Measurements from ENCODE around the gene ZSWIM3. TPM values are rescaled to one million over a fixed set of nuclear protein-coding genes. Genes with fewer than 3 reads are reported as not detected.

Gene ZSWIM3
- total RNA-seq: 3.7 and 5.4 TPM in 2 replicates

DNA sequence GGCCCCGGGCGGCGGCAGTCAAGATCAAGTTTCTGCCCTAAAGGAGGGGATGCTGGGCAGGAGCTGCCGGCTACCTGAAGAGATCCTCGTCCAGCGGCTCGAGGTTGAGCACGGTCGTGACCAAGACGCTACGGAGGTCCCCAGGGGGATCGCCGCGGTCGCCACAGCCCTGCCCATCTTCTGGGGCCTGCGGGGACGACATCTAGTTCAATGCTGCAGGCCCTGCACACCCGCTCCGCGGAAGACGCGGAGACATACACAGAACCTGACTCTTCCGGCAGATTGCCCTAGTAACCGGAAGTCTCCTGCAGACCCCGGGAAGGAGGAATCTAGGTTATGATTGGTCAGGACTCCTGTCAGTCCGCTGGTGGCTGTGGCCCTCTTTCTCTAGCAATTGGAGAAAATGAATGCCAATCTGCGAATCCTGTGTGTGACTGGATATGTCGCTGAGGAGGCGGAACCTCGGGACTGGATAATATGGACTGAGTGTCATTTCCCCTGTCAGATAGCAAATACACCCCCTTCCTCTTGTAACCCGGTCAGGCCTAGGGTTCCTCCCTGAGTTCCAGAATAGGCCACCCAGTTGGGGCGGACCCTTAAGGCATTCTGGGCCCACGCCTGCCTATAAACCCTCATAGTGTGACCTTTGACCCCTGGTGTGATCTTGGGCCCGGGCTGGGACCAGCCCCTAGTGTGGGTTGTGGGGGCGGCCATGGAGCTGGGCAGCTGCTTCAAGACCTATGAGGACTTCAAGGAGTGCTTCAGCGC, at the start of gene ZSWIM3, which contains the start of gene ACOT8:
TSS of gene ZSWIM3 (plus strand) at position 501 of the 768 bp plus-strand sequence. CDS start at position 713, 212 bp downstream.
TSS of gene ACOT8 (minus strand) at position 279 of the 768 bp plus-strand sequence. CDS start at position 202, 77 bp downstream.

DNA sequence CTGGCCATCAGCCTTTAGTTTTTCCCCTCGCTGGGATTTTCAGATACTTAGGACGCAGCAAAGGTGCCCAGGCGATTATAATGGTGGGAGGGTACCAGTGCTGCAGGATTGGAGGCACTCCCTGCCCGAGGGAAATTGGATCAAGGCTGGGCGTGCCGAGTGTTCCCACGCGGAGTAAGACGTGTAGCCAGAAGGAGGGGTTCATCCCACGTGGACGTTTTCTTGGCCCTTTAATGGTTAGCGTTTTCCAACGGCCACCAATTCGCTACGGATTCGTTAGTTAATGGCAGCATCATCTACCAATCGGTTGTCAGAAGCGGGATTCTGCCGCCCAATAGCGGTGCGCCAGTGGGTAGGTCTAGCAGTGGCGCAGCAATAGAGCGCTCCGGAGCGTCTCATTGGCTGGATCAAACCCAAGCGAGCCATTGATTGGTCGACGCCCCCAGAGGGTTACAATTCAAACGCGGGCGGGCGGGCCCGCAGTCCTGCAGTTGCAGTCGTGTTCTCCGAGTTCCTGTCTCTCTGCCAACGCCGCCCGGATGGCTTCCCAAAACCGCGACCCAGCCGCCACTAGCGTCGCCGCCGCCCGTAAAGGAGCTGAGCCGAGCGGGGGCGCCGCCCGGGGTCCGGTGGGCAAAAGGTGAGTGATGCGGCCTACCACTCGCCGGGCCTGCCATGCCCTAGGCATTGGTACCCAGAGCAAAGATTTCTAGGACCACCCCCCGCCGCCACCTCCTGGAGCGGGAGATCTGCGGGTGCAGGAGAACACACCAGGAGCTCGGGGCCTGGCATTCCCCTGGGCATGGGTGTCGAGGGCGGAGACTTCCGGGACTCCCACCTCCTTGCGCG, 45.0 kb upstream of the ZSWIM3 start, which contains the start of gene UBE2C:
TSS of gene UBE2C (plus strand) at position 488 of the 849 bp plus-strand sequence. CDS start at position 540, 52 bp downstream.

DNA sequence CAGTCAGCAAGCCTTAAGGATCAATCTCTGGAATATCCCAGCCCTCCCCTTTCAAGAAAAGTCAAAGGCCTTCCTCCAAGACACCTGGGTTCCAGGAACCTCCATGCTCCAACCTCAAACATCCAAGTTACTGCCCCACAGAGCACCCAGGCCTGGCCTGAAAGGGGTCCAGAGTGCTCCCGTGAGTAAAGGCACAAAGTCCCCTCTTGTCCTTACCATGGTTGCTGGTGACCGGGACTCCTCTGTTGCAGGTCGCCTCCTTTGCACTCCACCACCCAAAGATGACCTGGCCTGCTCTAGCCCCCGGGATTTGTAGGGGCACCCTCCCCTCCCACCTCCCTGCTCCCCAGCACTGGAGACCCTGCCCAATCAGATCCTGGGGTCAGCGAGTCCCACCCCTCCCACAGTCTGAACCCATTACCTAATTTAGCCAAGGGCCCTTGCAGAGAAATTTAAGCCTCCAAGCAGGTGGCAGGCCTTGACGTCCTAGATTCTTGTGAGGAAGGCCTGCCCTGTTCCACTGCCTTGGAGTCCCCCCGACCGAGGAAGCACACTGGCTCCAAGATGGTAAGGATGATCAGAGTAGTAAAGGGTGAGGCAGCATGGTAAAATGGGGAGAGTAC, 30.3 kb upstream of the ZSWIM3 start, which contains the start of gene TNNC2:
TSS of gene TNNC2 (minus strand) at position 283 of the 623 bp plus-strand sequence. CDS start at position 219, 64 bp downstream.

DNA sequence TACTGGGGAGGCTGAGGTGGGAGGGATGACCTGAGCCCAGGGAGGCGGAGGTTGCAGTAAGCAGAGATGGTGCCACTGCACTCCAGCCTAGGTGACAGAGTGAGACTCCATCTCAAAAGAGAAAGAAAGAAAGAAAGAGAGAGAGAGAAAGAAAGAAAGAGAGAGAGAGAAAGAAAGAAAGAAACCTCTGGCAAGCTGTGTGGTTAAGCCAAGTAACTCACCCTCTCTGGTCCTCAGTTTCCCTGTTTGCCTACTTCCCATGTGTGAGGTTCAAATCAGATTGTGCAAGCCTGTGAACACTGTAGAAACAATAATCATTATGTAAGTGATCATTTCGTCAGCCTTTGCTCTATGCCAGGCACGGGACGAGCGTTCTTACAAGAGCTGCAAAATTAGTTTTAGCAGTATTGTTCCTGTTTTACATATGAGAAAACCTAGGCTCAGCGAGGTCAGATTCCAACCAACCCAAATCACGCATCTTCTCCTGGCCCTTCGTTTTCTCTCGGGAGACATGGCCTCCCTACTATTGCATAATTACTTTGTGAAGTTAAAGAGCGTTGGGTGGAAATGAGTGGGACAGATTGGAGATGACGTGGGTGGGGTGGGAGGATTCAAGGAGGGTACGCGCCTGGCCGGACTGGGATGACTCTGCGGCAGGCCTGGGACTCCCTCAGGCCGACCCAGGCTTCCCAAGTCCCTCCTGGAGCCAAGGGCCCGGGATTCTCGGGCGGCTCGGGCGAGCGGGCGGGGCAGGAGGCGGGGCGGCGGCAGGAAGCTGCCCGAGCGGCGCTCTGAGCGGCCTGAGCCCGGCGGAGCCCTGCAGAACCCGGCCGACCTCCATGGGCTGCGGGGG, 24.2 kb upstream of the ZSWIM3 start, which contains the start of gene SNX21:
TSS of gene SNX21 (plus strand) at position 770 of the 853 bp plus-strand sequence. CDS start 121 bp downstream, outside the sequence.

DNA sequence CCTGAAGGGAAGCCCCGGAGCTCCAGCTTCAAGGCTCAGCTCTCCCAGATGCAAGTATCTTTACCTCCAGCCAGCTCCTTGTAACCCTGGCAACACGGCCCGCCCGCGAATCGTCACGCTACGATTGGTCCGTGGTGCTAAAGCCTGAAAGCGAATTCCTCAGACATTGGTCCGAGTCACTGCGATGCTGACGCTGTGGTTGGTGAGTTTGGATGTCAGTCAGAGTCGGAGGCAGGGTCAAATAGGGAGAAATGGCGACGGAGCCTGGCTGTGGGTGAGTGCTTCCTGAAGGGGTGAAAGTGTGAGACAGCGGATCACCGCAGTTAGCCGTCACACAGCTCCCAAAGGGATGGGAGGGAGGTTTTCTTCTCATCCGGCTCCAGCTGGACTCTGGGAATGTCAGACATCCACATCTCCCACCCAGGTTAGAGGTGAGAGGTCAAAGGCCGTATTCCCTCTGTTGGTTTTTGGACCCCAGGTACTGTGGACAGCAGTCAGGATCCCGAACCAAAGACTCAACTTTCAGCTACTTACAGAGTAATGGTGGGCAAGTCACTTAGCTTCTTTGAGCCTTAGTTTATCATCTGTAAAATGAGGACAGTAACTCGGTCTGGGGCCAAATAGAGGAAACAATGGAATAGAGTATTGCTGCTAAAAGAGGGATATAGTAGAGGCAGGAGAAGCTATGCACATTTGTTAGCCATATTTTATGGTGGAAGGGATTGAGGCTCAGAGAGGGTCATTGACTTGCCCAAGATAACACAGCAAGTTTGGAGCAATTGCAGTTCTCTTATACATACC, 23.8 kb downstream of the ZSWIM3 start, which contains the start of gene ZSWIM1:
TSS of gene ZSWIM1 (plus strand) at position 240 of the 801 bp plus-strand sequence. CDS start 1,366 bp downstream, outside the sequence.

DNA sequence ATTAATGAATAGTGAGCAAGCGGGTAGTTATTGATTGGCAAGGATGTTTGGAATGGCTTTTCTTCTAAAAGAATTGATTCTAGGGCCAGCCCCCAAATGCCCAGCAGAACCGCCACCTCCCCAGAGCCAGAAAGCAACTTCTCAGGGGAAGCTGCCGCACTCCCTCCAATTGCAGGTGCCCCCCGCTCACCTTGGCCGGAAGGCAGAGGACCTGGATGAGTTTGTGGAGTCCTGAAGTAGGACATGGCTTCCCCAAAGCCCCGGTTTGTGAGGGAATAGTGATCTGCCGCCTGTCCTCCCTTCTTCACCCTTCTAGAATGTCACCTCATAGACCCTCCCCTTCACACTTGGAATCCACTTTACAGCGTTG, 29.9 kb downstream of the ZSWIM3 start, which contains the start of gene SPATA25:
TSS of gene SPATA25 (minus strand) at position 277 of the 370 bp plus-strand sequence. CDS start at position 245, 32 bp downstream.

DNA sequence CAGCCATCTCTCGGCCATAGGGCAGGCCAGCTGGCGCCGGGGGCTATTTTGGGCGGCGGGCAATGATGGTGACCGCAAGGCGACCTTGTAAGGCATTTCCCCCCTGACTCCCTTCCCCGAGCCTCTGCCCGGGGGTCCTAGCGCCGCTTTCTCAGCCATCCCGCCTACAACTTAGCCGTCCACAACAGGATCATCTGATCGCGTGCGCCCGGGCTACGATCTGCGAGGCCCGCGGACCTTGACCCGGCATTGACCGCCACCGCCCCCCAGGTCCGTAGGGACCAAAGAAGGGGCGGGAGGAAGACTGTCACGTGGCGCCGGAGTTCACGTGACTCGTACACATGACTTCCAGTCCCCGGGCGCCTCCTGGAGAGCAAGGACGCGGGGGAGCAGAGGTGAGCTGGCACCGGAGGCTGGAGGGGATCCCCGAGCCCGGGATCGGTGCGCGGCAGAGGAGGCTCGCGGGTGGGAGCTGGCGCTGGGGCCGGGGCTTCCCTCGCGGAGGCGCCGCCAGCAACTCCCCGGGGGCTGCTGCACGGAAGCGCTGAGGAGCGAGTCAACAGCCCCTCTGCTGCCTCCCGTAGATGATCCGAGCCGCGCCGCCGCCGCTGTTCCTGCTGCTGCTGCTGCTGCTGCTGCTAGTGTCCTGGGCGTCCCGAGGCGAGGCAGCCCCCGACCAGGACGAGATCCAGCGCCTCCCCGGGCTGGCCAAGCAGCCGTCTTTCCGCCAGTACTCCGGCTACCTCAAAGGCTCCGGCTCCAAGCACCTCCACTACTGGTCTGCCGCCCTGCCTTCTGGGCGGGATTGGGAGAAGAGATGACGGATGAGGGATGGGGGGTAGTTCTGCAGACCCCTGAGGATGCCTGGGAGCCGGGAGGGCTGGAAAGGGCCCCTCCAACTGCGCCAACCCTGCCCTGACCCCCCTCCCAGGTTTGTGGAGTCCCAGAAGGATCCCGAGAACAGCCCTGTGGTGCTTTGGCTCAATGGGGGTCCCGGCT, 33.9 kb downstream of the ZSWIM3 start, which contains the start of the genes CTSA and NEURL2:
TSS of gene CTSA (plus strand) at position 351 of the 999 bp plus-strand sequence. CDS start at position 585, 234 bp downstream.
TSS of gene NEURL2 (minus strand) at position 224 of the 999 bp plus-strand sequence. CDS start at position 7, 217 bp downstream.

DNA sequence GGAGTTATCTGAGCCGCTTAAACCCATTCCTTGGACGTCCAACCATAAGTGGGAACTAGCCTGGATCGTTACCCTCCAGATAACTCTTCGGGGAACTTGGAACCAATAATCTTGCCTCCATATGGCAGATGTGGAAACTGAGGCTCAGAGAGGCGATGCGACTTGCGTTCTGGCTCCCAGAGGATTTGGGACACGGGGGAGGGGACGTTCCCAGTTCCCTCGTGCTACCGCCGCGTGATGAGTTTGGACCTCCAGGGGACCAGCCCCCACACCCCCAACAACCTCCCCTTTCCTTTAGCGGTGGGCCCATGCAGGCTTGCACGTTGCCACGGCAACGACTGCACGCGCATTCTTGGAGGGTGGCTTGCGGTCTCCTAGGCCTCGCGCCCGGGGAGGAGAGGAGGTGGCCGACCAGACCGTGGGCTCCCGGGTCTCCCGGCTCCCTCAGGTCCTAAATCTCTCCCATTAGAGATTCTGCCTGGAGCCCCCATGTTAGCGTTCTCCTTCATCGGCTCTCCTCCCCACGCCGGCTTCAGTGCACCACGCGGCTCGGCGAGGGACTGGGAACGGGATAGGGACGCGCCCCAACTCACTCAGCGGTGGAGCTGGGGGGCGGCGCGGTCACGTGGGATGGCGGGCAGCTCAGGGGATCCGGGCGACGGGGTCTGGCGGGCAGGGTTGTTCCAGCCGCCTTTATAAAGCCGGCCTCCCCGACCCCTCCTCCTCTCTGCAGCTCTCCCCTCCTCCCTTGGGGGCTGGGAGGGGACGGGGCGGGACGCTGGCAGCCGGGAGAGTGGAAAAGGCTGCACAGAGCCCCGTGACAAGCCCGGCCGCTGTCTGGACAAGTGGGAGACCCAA, 54.3 kb downstream of the ZSWIM3 start, which contains the start of gene PLTP:
TSS of gene PLTP (minus strand) at position 670 of the 858 bp plus-strand sequence. CDS start 703 bp downstream, outside the sequence.

Other genes with a start within 250 kb of the ZSWIM3 start
- gene WFDC10A, start 227.9 kb upstream of the ZSWIM3 start, total RNA-seq: not detected in 2 replicates
- not detected in 2 replicates for gene WFDC9, start 226.3 kb upstream of the ZSWIM3 start, total RNA-seq
- gene WFDC11, start 187.4 kb upstream of the ZSWIM3 start, total RNA-seq: not detected in 2 replicates
- not detected in 2 replicates for gene WFDC13, start 155.6 kb upstream of the ZSWIM3 start, total RNA-seq
- gene WFDC10B, start 152.6 kb upstream of the ZSWIM3 start, total RNA-seq: not detected in 2 replicates
- gene SPINT4, start 135.3 kb upstream of the ZSWIM3 start, total RNA-seq: not detected in 2 replicates
- 0.19 and 0.56 TPM in 2 replicates for gene WFDC3, start 65.7 kb upstream of the ZSWIM3 start, total RNA-seq
- 8.7 and 25.9 TPM in 2 replicates for gene DNTTIP1, start 65.7 kb upstream of the ZSWIM3 start, total RNA-seq
- gene UBE2C, start 45.0 kb upstream of the ZSWIM3 start, total RNA-seq: 7.9 and 46.4 TPM in 2 replicates
- gene TNNC2, start 30.3 kb upstream of the ZSWIM3 start, total RNA-seq: 0.56 TPM in 1 of 2 replicates, not detected in the other
- 33.4 and 44.0 TPM in 2 replicates for gene SNX21, start 23.8 kb upstream of the ZSWIM3 start, total RNA-seq
- 33.4 and 35.5 TPM in 2 replicates for gene ACOT8, start 222 bp upstream of the ZSWIM3 start, total RNA-seq
- 3.4 and 4.4 TPM in 2 replicates for gene ZSWIM1, start 23.6 kb downstream of the ZSWIM3 start, total RNA-seq
- gene SPATA25, start 30.0 kb downstream of the ZSWIM3 start, total RNA-seq: 0.19 and 0.28 TPM in 2 replicates
- gene NEURL2, start 33.6 kb downstream of the ZSWIM3 start, total RNA-seq: 1.5 and 5.1 TPM in 2 replicates
- 27.8 and 68.8 TPM in 2 replicates for gene CTSA, start 33.7 kb downstream of the ZSWIM3 start, total RNA-seq
- 4.0 and 23.4 TPM in 2 replicates for gene PLTP, start 54.5 kb downstream of the ZSWIM3 start, total RNA-seq
- gene PCIF1, start 77.1 kb downstream of the ZSWIM3 start, total RNA-seq: 5.9 and 6.7 TPM in 2 replicates
- 10.1 and 10.9 TPM in 2 replicates for gene ZNF335, start 114.6 kb downstream of the ZSWIM3 start, total RNA-seq
- not detected in 2 replicates for gene MMP9, start 151.3 kb downstream of the ZSWIM3 start, total RNA-seq
- 0.85 TPM in 1 of 2 replicates, not detected in the other for gene SLC12A5, start 171.6 kb downstream of the ZSWIM3 start, total RNA-seq
- gene NCOA5, start 232.3 kb downstream of the ZSWIM3 start, total RNA-seq: 4.5 and 15.7 TPM in 2 replicates

Data from regular cardiac myocyte (primary cell).